Measurements from ENCODE around the gene S100A13. TPM values are rescaled to one million over a fixed set of nuclear protein-coding genes. Genes with fewer than 3 reads are reported as not detected.

The S100A13 gene
- total RNA-seq, 2 donors from 2014 or later, result 224 to 284 TPM

GRCh38 chr1:153658400-153659174 lies 31.3 kb upstream of the S100A13 start, which contains the start of gene SNAPIN:
TSS of gene SNAPIN (plus strand) at chr1:153658703. CDS start at chr1:153658744, 41 bp downstream.
- peak within 1 kb of the TSS; percentile 82 for H3K27ac Mint-ChIP-seq
- no peaks in the 10 kb centered on the region for H3K9me3 Mint-ChIP-seq
- peaks cover 5% of the 10 kb centered on the region for H3K4me1 ChIP-seq (ENCODE audit: control insufficient read depth, insufficient read depth, low read length)
- TF ChIP-seq, protein P1, sequence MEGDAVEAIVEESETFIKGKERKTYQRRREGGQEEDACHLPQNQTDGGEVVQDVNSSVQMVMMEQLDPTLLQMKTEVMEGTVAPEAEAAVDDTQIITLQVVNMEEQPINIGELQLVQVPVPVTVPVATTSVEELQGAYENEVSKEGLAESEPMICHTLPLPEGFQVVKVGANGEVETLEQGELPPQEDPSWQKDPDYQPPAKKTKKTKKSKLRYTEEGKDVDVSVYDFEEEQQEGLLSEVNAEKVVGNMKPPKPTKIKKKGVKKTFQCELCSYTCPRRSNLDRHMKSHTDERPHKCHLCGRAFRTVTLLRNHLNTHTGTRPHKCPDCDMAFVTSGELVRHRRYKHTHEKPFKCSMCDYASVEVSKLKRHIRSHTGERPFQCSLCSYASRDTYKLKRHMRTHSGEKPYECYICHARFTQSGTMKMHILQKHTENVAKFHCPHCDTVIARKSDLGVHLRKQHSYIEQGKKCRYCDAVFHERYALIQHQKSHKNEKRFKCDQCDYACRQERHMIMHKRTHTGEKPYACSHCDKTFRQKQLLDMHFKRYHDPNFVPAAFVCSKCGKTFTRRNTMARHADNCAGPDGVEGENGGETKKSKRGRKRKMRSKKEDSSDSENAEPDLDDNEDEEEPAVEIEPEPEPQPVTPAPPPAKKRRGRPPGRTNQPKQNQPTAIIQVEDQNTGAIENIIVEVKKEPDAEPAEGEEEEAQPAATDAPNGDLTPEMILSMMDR (conservative IDR thresholded peaks at IDR 0.05), result peak; percentile 30
- H3K36me3 Mint-ChIP-seq (ENCODE audit: low read depth), result peaks cover 27% of the 10 kb centered on the region
- H3K9me3 ChIP-seq (ENCODE audit: control insufficient read depth, low read length), result no peaks in the 10 kb centered on the region
- peak within 1 kb of the TSS; percentile 88 for H3K4me3 Mint-ChIP-seq
- H3K27ac ChIP-seq (ENCODE audit: low read depth, low read length), result peak within 1 kb of the TSS; percentile 85
- 3 to 6% methylated on average over 22 to 53 of the region's 53 CpGs for WGBS, 2 experiments (ENCODE audit: insufficient coverage in 1 of 2, insufficient read length in 1 of 2)
- H3K4me1 Mint-ChIP-seq, result peaks cover 17% of the 10 kb centered on the region
- no peaks in the 10 kb centered on the region for H3K27me3 ChIP-seq (ENCODE audit: control insufficient read depth, insufficient read depth, low read length, poor library complexity, severe bottlenecking)
- peak within 1 kb of the TSS; percentile 30 for H3K9ac ChIP-seq (ENCODE audit: extremely low read depth, low read length, poor library complexity, severe bottlenecking)
- H3K27me3 Mint-ChIP-seq (ENCODE audit: insufficient read depth), result peaks cover 4% of the 10 kb centered on the region
- peak; percentile 97 for DNase-seq
- H3K4me3 ChIP-seq (ENCODE audit: low read length), result peak within 1 kb of the TSS; percentile 85
- peaks cover 28% of the 10 kb centered on the region for H3K36me3 ChIP-seq (ENCODE audit: control insufficient read depth, insufficient read depth, low read length)

- Histone ChIP-seq H3K36me3 (ENCODE audit: control insufficient read depth, insufficient read depth, low read length) (no peaks in the 10 kb centered on the region), H3K9me3 (ENCODE audit: control insufficient read depth, low read length) (no peaks in the 10 kb centered on the region), H3K4me3 (ENCODE audit: low read length) (no peak overlapping the region), H3K27ac (ENCODE audit: low read depth, low read length) (no peak overlapping the region), H3K9ac (ENCODE audit: extremely low read depth, low read length, poor library complexity, severe bottlenecking) (no peak overlapping the region), H3K27me3 (ENCODE audit: control insufficient read depth, insufficient read depth, low read length, poor library complexity, severe bottlenecking) (no peaks in the 10 kb centered on the region), H3K4me1 (ENCODE audit: control insufficient read depth, insufficient read depth, low read length) (no peaks in the 10 kb centered on the region)
- H3K4me3 Mint-ChIP-seq, result no peak overlapping the region
- H3K27me3 Mint-ChIP-seq (ENCODE audit: insufficient read depth), result peaks cover 7% of the 10 kb centered on the region
- H3K9me3 Mint-ChIP-seq, result no peaks in the 10 kb centered on the region
- TF ChIP-seq, protein P1 (conservative IDR thresholded peaks at IDR 0.05), result no peak
- DNase-seq, result no peak
- WGBS, 2 experiments (ENCODE audit: insufficient coverage in 1 of 2, insufficient read length in 1 of 2), result 80 to 86% methylated on average over 1 to 3 of the region's 3 CpGs
- H3K4me1 Mint-ChIP-seq, result peaks cover 15% of the 10 kb centered on the region
- no peaks in the 10 kb centered on the region for H3K36me3 Mint-ChIP-seq (ENCODE audit: low read depth)
- H3K27ac Mint-ChIP-seq, result peak overlapping the region; percentile 64
Measured at GRCh38 chr1:153655333-153655732, 28.0 kb upstream of the S100A13 start.

GRCh38 chr1:153652805-153653500 lies 25.6 kb upstream of the S100A13 start:
- peaks cover 7% of the 10 kb centered on the region for H3K27me3 Mint-ChIP-seq (ENCODE audit: insufficient read depth)
- no peaks in the 10 kb centered on the region for H3K36me3 ChIP-seq (ENCODE audit: control insufficient read depth, insufficient read depth, low read length)
- WGBS, 2 experiments (ENCODE audit: insufficient coverage in 1 of 2, insufficient read length in 1 of 2), result 88 to 95% methylated on average over 3 of the region's 3 CpGs
- H3K9ac ChIP-seq (ENCODE audit: extremely low read depth, low read length, poor library complexity, severe bottlenecking), result no peak overlapping the region
- H3K9me3 ChIP-seq (ENCODE audit: control insufficient read depth, low read length), result no peaks in the 10 kb centered on the region
- TF ChIP-seq, protein P1 (conservative IDR thresholded peaks at IDR 0.05), result no peak
- peaks cover 10% of the 10 kb centered on the region for H3K4me1 ChIP-seq (ENCODE audit: control insufficient read depth, insufficient read depth, low read length)
- H3K27me3 ChIP-seq (ENCODE audit: control insufficient read depth, insufficient read depth, low read length, poor library complexity, severe bottlenecking), result no peaks in the 10 kb centered on the region
- no peak overlapping the region for H3K27ac Mint-ChIP-seq
- H3K4me3 ChIP-seq (ENCODE audit: low read length), result no peak overlapping the region
- no peak for DNase-seq
- no peaks in the 10 kb centered on the region for H3K9me3 Mint-ChIP-seq
- H3K36me3 Mint-ChIP-seq (ENCODE audit: low read depth), result no peaks in the 10 kb centered on the region
- peaks cover 15% of the 10 kb centered on the region for H3K4me1 Mint-ChIP-seq
- H3K4me3 Mint-ChIP-seq, result no peak overlapping the region
- H3K27ac ChIP-seq (ENCODE audit: low read depth, low read length), result no peak overlapping the region

All from endodermal cell (in vitro differentiated cells).